HEK293 (cell line): ENCODE results near the gene DGKH.

ENCODE experiments used
- RBAK ChIP-seq: fragments of 450-650 bp; formaldehyde crosslinking; IDR thresholded peaks from 2 replicates; pipeline ENCODE4 v1.5.1; 2016; ENCODE audit warnings: missing biosample characterization, missing genetic modification characterization
- TF ChIP-seq, protein P1 (sequence below): fragments of 450-650 bp; formaldehyde crosslinking; IDR thresholded peaks from 2 replicates; pipeline ENCODE4 v1.5.1; 2016; ENCODE audit warnings: missing biosample characterization, missing genetic modification characterization
- TF ChIP-seq, protein P2 (sequence below): fragments of 450-650 bp; formaldehyde crosslinking; IDR thresholded peaks from 2 replicates; pipeline ENCODE4 v1.5.1; 2016; ENCODE audit warnings: missing biosample characterization, missing genetic modification characterization
- TF ChIP-seq, protein P3 (sequence below): fragments of 450-650 bp; formaldehyde crosslinking; IDR thresholded peaks from 2 replicates; pipeline ENCODE4 v1.5.1; 2016; ENCODE audit warnings: missing biosample characterization, missing genetic modification characterization

DNA sequence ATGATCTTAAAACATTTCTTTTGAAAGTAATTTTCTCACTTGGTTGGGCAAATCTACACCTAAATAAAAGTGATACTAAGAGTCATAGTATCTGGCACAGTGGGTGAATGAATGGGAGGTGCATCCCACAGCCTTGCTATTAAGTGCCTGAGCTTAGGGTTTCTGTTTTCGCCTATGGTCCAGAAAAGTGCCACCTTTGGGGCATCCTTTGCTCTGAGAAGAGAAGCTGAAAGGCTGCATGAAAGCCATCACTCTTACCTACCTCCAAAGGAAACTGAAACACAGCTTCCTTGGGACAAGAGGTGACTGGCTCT lies 167.9 kb downstream of the DGKH start:
- TF ChIP-seq RBAK (tag by site-specific recombination) = no peak
- TF ChIP-seq, protein P1, sequence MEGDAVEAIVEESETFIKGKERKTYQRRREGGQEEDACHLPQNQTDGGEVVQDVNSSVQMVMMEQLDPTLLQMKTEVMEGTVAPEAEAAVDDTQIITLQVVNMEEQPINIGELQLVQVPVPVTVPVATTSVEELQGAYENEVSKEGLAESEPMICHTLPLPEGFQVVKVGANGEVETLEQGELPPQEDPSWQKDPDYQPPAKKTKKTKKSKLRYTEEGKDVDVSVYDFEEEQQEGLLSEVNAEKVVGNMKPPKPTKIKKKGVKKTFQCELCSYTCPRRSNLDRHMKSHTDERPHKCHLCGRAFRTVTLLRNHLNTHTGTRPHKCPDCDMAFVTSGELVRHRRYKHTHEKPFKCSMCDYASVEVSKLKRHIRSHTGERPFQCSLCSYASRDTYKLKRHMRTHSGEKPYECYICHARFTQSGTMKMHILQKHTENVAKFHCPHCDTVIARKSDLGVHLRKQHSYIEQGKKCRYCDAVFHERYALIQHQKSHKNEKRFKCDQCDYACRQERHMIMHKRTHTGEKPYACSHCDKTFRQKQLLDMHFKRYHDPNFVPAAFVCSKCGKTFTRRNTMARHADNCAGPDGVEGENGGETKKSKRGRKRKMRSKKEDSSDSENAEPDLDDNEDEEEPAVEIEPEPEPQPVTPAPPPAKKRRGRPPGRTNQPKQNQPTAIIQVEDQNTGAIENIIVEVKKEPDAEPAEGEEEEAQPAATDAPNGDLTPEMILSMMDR = no peak
- TF ChIP-seq, protein P2, sequence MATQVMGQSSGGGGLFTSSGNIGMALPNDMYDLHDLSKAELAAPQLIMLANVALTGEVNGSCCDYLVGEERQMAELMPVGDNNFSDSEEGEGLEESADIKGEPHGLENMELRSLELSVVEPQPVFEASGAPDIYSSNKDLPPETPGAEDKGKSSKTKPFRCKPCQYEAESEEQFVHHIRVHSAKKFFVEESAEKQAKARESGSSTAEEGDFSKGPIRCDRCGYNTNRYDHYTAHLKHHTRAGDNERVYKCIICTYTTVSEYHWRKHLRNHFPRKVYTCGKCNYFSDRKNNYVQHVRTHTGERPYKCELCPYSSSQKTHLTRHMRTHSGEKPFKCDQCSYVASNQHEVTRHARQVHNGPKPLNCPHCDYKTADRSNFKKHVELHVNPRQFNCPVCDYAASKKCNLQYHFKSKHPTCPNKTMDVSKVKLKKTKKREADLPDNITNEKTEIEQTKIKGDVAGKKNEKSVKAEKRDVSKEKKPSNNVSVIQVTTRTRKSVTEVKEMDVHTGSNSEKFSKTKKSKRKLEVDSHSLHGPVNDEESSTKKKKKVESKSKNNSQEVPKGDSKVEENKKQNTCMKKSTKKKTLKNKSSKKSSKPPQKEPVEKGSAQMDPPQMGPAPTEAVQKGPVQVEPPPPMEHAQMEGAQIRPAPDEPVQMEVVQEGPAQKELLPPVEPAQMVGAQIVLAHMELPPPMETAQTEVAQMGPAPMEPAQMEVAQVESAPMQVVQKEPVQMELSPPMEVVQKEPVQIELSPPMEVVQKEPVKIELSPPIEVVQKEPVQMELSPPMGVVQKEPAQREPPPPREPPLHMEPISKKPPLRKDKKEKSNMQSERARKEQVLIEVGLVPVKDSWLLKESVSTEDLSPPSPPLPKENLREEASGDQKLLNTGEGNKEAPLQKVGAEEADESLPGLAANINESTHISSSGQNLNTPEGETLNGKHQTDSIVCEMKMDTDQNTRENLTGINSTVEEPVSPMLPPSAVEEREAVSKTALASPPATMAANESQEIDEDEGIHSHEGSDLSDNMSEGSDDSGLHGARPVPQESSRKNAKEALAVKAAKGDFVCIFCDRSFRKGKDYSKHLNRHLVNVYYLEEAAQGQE (tag by site-specific recombination) = no peak
- TF ChIP-seq, protein P3, sequence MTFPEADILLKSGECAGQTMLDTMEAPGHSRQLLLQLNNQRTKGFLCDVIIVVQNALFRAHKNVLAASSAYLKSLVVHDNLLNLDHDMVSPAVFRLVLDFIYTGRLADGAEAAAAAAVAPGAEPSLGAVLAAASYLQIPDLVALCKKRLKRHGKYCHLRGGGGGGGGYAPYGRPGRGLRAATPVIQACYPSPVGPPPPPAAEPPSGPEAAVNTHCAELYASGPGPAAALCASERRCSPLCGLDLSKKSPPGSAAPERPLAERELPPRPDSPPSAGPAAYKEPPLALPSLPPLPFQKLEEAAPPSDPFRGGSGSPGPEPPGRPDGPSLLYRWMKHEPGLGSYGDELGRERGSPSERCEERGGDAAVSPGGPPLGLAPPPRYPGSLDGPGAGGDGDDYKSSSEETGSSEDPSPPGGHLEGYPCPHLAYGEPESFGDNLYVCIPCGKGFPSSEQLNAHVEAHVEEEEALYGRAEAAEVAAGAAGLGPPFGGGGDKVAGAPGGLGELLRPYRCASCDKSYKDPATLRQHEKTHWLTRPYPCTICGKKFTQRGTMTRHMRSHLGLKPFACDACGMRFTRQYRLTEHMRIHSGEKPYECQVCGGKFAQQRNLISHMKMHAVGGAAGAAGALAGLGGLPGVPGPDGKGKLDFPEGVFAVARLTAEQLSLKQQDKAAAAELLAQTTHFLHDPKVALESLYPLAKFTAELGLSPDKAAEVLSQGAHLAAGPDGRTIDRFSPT = no peak
